ENCODE data around the gene AOPEP. TPM values are rescaled to one million over a fixed set of nuclear protein-coding genes. Genes with fewer than 3 reads are reported as not detected.

AOPEP gene
- total and polyA plus RNA-seq, 11 donors = 105 to 310 (median 185) TPM

DNA sequence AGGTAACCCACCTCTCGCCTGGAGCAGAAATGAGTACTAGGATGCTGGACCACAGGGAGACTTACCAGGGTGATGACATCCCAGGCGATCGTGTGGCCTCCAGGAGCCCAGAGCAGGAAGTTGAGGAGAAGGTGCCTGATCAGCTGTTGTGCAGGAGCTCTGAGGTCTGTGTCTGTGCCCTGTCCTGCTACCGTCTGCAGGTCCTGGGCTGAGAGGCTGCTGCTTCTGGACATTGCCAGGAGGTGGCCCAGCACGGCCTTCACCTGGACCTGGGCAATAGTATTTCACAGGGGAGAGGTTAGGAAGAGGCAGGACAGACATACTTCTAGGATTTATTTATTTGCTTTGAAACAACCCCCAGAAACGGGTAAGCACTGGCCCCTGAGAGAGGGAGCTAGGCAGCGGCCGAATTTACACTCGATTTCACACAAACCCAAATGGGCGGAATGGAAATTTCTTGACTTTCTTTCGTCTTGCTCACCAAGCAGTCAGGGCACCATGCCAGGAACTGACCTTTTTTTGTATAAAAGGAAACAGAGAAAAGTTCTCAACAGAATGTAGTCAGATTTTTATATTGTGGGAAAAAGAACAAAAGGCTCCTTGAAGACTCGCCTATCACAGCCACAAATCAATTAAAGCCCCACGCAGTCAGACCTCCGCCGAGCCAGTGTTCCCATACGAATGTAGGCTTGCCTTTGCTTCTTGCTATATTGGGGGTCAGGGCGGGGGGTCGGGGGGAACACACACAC lies 380.7 kb downstream of the AOPEP start:
- no peak overlapping the region for H3K4me3 ChIP-seq
- H3K36me3 ChIP-seq = peaks cover 0 to 73% (median 50%) of the 10 kb centered on the region in 9 donors
- peak overlapping the region in 7 of 12 donors; percentile 23 to 50 (median 37) for H3K27ac ChIP-seq
- intact Hi-C loops (cut with DNase I) = no loop called here
- no peak for TF ChIP-seq POLR2A (IDR thresholded peaks at IDR 0.05)
- TF ChIP-seq, protein P1, sequence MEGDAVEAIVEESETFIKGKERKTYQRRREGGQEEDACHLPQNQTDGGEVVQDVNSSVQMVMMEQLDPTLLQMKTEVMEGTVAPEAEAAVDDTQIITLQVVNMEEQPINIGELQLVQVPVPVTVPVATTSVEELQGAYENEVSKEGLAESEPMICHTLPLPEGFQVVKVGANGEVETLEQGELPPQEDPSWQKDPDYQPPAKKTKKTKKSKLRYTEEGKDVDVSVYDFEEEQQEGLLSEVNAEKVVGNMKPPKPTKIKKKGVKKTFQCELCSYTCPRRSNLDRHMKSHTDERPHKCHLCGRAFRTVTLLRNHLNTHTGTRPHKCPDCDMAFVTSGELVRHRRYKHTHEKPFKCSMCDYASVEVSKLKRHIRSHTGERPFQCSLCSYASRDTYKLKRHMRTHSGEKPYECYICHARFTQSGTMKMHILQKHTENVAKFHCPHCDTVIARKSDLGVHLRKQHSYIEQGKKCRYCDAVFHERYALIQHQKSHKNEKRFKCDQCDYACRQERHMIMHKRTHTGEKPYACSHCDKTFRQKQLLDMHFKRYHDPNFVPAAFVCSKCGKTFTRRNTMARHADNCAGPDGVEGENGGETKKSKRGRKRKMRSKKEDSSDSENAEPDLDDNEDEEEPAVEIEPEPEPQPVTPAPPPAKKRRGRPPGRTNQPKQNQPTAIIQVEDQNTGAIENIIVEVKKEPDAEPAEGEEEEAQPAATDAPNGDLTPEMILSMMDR (IDR thresholded peaks at IDR 0.05) = no peak
- WGBS, 4 donors = 75 to 82% (median 78%) methylated on average over 18 of the region's 18 CpGs
- DNase-seq (peak in 2 of 5 donors; percentile 40 to 62), ATAC-seq (no peak)
- H3K4me1 ChIP-seq = peaks cover 0 to 43% (median 22%) of the 10 kb centered on the region in 12 donors
- no peaks in the 10 kb centered on the region for H3K9me3 ChIP-seq
- H3K27me3 ChIP-seq = no peaks in the 10 kb centered on the region

DNA sequence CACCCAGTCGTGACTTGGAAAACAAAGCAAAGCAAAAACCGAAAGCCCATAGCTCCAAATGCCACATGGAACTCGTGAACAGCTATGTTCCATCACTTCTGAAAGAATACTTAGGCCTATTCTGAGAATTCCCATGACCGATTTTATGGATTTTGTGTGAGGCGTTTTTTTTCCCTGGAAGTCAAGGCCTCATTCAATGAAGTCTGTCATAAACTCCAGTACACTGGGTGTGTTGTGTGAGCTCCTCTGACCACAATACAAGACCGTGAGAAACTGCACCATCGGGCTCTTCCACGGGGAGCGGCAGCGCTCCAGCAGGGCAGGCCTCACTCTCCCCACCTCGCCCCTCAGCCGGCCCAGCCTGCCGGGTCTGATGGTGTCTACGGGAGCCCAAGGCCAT lies 381.5 kb downstream of the AOPEP start:
- Histone ChIP-seq H3K9me3 (no peaks in the 10 kb centered on the region), H3K4me1 (peaks cover 0 to 35% (median 16%) of the 10 kb centered on the region in 12 donors), H3K4me3 (no peak overlapping the region), H3K36me3 (peaks cover 0 to 73% (median 50%) of the 10 kb centered on the region in 9 donors), H3K27ac (peak overlapping the region in 6 of 12 donors; percentile 3 to 50 (median 30)), H3K27me3 (no peaks in the 10 kb centered on the region)
- TF ChIP-seq, protein P1 (IDR thresholded peaks at IDR 0.05) = no peak
- TF ChIP-seq POLR2A (IDR thresholded peaks at IDR 0.05) = no peak
- DNase-seq (no peak), ATAC-seq (no peak)
- intact Hi-C loops (cut with DNase I) = no loop called here
- 87 to 94% (median 91%) methylated on average over 14 of the region's 14 CpGs for whole genome bisulfite sequencing, 4 donors

DNA sequence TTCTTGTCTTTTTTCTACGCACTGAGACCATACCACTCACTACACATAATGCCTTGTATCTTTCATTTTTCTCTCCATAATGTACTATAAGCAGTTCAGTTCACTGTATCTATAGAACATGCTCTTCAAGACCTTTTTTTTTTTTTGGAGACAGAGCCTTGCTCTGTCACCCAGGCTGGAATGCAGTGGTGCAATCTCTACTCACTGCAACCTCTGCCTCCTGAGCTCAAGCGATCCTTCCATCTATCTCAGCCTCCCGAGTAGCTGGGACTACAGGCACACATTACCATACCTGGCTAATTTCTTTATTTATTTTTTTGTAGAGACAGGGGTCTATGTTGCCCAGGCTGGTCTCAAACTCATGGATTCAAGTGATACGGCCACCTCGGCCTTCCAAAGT lies 382.3 kb downstream of the AOPEP start:
- Histone ChIP-seq H3K4me3 (no peak overlapping the region), H3K27ac (peak overlapping the region in 3 of 12 donors; percentile 8 to 18 (median 11)), H3K4me1 (peaks cover 0 to 27% (median 9%) of the 10 kb centered on the region in 12 donors), H3K36me3 (peaks cover 0 to 72% (median 46%) of the 10 kb centered on the region in 9 donors), H3K9me3 (no peaks in the 10 kb centered on the region), H3K27me3 (no peaks in the 10 kb centered on the region)
- intact Hi-C loops (cut with DNase I) = no loop called here
- no peak for ATAC-seq
- WGBS, 4 donors = 88 to 93% (median 90%) methylated on average over 5 of the region's 5 CpGs
- DNase-seq = no peak
- TF ChIP-seq, protein P1 (IDR thresholded peaks at IDR 0.05) = no peak
- no peak for TF ChIP-seq POLR2A (IDR thresholded peaks at IDR 0.05)

DNA sequence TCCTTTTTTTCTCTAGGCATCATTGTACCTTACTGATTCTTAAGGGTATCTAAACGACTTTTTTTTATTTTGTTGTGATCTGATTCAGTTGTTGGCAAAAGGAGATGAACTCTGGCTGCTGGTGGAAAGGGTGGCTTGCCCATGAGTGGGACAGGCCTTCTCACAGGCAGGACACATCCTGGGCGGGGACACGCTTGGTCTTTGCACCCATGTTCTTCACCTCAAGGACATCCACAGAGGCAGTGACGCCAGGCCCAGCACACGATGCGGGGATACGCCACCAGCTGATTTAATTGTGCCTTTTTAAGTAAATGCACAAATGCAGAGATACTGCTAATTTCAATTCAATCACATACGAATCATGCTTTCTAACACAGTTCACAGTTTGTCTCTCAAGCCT lies 383.0 kb downstream of the AOPEP start:
- 85 to 89% (median 88%) methylated on average over 8 of the region's 8 CpGs for WGBS, 4 donors
- intact Hi-C loops (cut with DNase I) = no loop called here
- Histone ChIP-seq H3K4me1 (peaks cover 0 to 20% (median 2%) of the 10 kb centered on the region in 12 donors), H3K9me3 (no peaks in the 10 kb centered on the region), H3K27ac (peak overlapping the region in 1 of 12 donors; percentile 11), H3K4me3 (no peak overlapping the region), H3K27me3 (no peaks in the 10 kb centered on the region), H3K36me3 (peaks cover 0 to 79% (median 46%) of the 10 kb centered on the region in 9 donors)
- ATAC-seq (no peak), DNase-seq (no peak)
- TF ChIP-seq, protein P1 (IDR thresholded peaks at IDR 0.05) = no peak
- TF ChIP-seq POLR2A (IDR thresholded peaks at IDR 0.05) = no peak

Data from heart left ventricle (tissue), 16 donors.